ENCODE results near the gene WWOX. TPM values are rescaled to one million over a fixed set of nuclear protein-coding genes. Genes with fewer than 3 reads are reported as not detected.
"Not testable (repeated sequence)": the region's sequence is repeated elsewhere in the genome, so short reads cannot be mapped to it uniquely, and the experiment has no call there.

The WWOX gene
- total and polyA plus RNA-seq, 2 of the 4 experiments (the other 2 are of a cell fraction): 2.7 to 5.4 TPM

DNA sequence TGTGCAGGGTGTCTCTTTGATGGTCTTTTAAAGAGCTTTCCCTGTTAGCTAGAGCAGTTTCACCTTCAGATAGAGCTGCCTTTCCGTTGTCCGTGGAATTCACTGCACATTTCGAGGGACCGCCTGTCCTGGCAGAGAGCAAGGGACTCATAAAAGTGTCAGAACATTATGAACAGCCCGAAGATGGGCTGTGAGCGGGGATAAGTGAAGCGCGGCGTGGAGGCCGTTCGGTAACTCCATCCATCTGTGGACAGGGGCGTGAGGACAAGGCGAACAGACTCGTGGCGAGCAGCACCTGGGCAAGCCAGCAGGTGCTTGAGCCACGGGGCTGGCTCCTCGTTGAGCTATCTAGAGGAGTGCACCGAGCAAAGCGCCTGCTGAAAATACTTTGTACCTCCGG is 1129.9 kb downstream of the WWOX start:
- Histone ChIP-seq H3K56ac (ENCODE audit: extremely low read depth, insufficient read depth, low read length) (no peak overlapping the region), H2BK20ac (ENCODE audit: low read depth, low read length) (no peak overlapping the region), H2BK120ac (ENCODE audit: low read depth, low read length) (no peak overlapping the region), H2AK5ac (ENCODE audit: low read depth, low read length) (no peak overlapping the region), H3K14ac (replicated peaks; ENCODE audit: low read depth, low read length) (no peak overlapping the region), H3K23ac (ENCODE audit: low read depth, low read length) (no peak overlapping the region), H2AFZ (replicated peaks; ENCODE audit: low read length, poor library complexity) (no peak overlapping the region), H4K91ac (ENCODE audit: insufficient read depth, low read depth, low read length) (no peak overlapping the region), H3K4ac (ENCODE audit: low read depth, low read length) (no peak overlapping the region), H4K20me1 (ENCODE audit: insufficient read depth, low read length) (no peaks in the 10 kb centered on the region), H3K4me1 (ENCODE audit: control insufficient read depth, insufficient read depth, low read length) (no peaks in the 10 kb centered on the region), H3K27ac (ENCODE audit: insufficient read depth, low read length) (no peak overlapping the region), H4K5ac (ENCODE audit: low read depth, low read length) (no peak overlapping the region), H3K9me1 (ENCODE audit: insufficient read depth, low read length) (no peaks in the 10 kb centered on the region), H3K36me3 (ENCODE audit: control insufficient read depth, insufficient read depth, low read length) (no peaks in the 10 kb centered on the region), H4K8ac (ENCODE audit: low read depth in 2 of 2, low read length in 2 of 2) (no peak overlapping the region), H3K9ac (ENCODE audit: low read depth, low read length) (no peak overlapping the region), H3K9me3 (ENCODE audit: control insufficient read depth, insufficient read depth, low read length) (peaks cover 36% of the 10 kb centered on the region), H2BK15ac (ENCODE audit: low read depth, low read length) (no peak overlapping the region), H3K79me1 (ENCODE audit: low read depth in 1 of 2, low read length in 2 of 2) (no peaks in the 10 kb centered on the region), H3K4me3 (ENCODE audit: insufficient read depth, low read depth, low read length) (no peak overlapping the region), H3K27me3 (ENCODE audit: control insufficient read depth, insufficient read depth, low read length) (no peaks in the 10 kb centered on the region), H2BK5ac (ENCODE audit: low read depth, low read length, poor library complexity, severe bottlenecking) (no peak overlapping the region), H3K4me2 (ENCODE audit: low read depth, low read length) (no peak overlapping the region), H3K18ac (ENCODE audit: low read depth, low read length) (no peak overlapping the region), H2AK9ac (replicated peaks; ENCODE audit: low read depth, low read length, poor library complexity) (no peak overlapping the region)
- ChIA-PET CTCF (no interaction called here), POLR2A (ENCODE audit: unreplicated experiment) (no interaction called here)
- ATAC-seq (ENCODE audit: low read depth) (no peak), DNase-seq (no peak)
- in situ Hi-C loops (cut with MboI; ENCODE audit: low sequenced_read_pairs): no loop called here
- no peak for TF ChIP-seq RFX5 (IDR thresholded peaks at IDR 0.05; ENCODE audit: low read depth, low read length)
- no peak for TF ChIP-seq CHD1 (IDR thresholded peaks at IDR 0.05; ENCODE audit: low read depth, low read length)
- dilution Hi-C loops (cut with HindIII; ENCODE audit: low sequenced_read_pairs, unreplicated experiment): no loop called here
- intact Hi-C loops (cut with micrococcal nuclease): no loop called here
- 81% methylated on average over 13 of the region's 20 CpGs; no CpG with 5 or more reads in 1 of the 2 experiments for WGBS, 2 experiments (ENCODE audit: extremely low coverage in 2 of 2, insufficient read length in 1 of 2)
- BruUV-seq (replicated peaks): no TSS peak

DNA sequence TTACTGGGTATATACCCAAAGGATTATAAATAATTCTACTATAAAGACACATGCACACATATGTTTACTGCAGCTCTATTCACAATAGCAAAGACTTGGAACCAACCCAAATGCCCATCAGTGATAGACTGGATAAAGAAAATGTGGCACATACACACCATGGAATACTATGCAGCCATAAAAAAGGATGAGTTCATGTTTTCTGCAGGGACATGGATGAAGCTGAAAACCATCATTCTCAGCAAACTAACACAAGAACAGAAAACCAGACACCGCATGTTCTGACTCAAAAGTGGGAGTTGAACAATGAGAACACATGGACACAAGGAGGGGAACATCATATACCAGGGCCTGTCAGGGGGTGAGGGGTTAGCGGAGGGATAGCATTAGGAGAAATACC is 1146.2 kb downstream of the WWOX start:
- H4K5ac ChIP-seq (ENCODE audit: low read depth, low read length); H3K36me3 ChIP-seq (ENCODE audit: control insufficient read depth, insufficient read depth, low read length); H2BK20ac ChIP-seq (ENCODE audit: low read depth, low read length); H2BK15ac ChIP-seq (ENCODE audit: low read depth, low read length); ATAC-seq (ENCODE audit: low read depth); H3K4me3 ChIP-seq (ENCODE audit: insufficient read depth, low read depth, low read length); H4K8ac ChIP-seq (ENCODE audit: low read depth in 2 of 2, low read length in 2 of 2); BruUV-seq (replicated peaks); H3K14ac ChIP-seq (replicated peaks; ENCODE audit: low read depth, low read length); H3K9ac ChIP-seq (ENCODE audit: low read depth, low read length); H3K23ac ChIP-seq (ENCODE audit: low read depth, low read length); H3K27ac ChIP-seq (ENCODE audit: insufficient read depth, low read length); POLR2A ChIA-PET (ENCODE audit: unreplicated experiment); H4K20me1 ChIP-seq (ENCODE audit: insufficient read depth, low read length); H3K27me3 ChIP-seq (ENCODE audit: control insufficient read depth, insufficient read depth, low read length); DNase-seq; CTCF ChIA-PET; dilution Hi-C loops (cut with HindIII; ENCODE audit: low sequenced_read_pairs, unreplicated experiment); H4K91ac ChIP-seq (ENCODE audit: insufficient read depth, low read depth, low read length); H3K79me1 ChIP-seq (ENCODE audit: low read depth in 1 of 2, low read length in 2 of 2); in situ Hi-C loops (cut with MboI; ENCODE audit: low sequenced_read_pairs); H3K9me3 ChIP-seq (ENCODE audit: control insufficient read depth, insufficient read depth, low read length); H2BK120ac ChIP-seq (ENCODE audit: low read depth, low read length); H3K9me1 ChIP-seq (ENCODE audit: insufficient read depth, low read length); H3K4me1 ChIP-seq (ENCODE audit: control insufficient read depth, insufficient read depth, low read length); H3K56ac ChIP-seq (ENCODE audit: extremely low read depth, insufficient read depth, low read length); H2BK5ac ChIP-seq (ENCODE audit: low read depth, low read length, poor library complexity, severe bottlenecking); H3K4ac ChIP-seq (ENCODE audit: low read depth, low read length); H2AK5ac ChIP-seq (ENCODE audit: low read depth, low read length); intact Hi-C loops (cut with micrococcal nuclease); H3K4me2 ChIP-seq (ENCODE audit: low read depth, low read length); H2AK9ac ChIP-seq (replicated peaks; ENCODE audit: low read depth, low read length, poor library complexity); H3K18ac ChIP-seq (ENCODE audit: low read depth, low read length); H2AFZ ChIP-seq (replicated peaks; ENCODE audit: low read length, poor library complexity): not testable (repeated sequence)
- no CpG with 5 or more reads among the region's 2 CpGs for WGBS, 2 experiments (ENCODE audit: extremely low coverage in 2 of 2, insufficient read length in 1 of 2)
